Esophagus squamous epithelium (tissue), 4 donors: Measurements from ENCODE around the gene DNAJB8.

Experiments used
- CTCF ChIP-seq, 6 experiments: fragments of 450-650 bp in 4 of 6; fragments of 200-600 bp in 2 of 6; sonication (generic) in 2 of 6; IDR thresholded peaks; one replicate each; pipeline ENCODE4 v1.5.1; 2016 to 2019; ENCODE audit warnings: antibody characterized with exemption in 6 of 6, mild to moderate bottlenecking in 4 of 6, moderate library complexity in 4 of 6
- POLR2A ChIP-seq, 4 donors: fragments of 450-650 bp; IDR thresholded peaks; one replicate each; pipeline ENCODE4 v1.6.1; 2017; ENCODE audit warnings: antibody characterized with exemption in 4 of 4, mild to moderate bottlenecking in 4 of 4, moderate library complexity in 3 of 4

- no peak for TF ChIP-seq CTCF (IDR thresholded peaks at IDR 0.05)
- TF ChIP-seq POLR2A (IDR thresholded peaks at IDR 0.05) = no peak
Measured at GRCh38 chr3:128415773-128416577, 50.7 kb downstream of the DNAJB8 start.
